HG03571 (cell line): Measurements from ENCODE around the gene B3GALNT2.

Source experiments
- ATAC-seq: cut with Tn5 transposase; IDR thresholded peaks from one replicate; pipeline ENCODE4 v1.9.1; 2021; ENCODE audit not compliant: unreplicated experiment

B3GALNT2 gene

GRCh38 chr1:235455823-235456222 lies 48.4 kb downstream of the B3GALNT2 start:
- no peak for ATAC-seq

DNA sequence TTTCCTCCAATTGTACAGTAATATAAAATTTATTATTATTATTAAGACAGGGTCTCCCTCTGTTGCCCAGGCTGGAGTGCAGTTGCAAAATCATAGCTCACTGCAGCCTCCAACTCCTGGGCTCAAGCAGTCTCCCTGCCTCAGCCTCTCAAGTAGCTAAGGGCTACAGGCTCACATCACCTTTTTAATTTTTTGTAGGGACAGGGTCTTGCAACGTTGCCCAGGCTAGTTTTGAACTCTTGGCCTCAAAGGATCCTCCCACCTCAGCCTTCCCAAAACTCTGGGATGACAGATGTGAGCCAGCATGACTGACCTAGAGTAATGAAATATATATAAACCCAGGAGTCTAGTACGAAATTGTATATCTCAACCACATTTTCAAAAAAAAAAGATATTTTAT lies 49.2 kb downstream of the B3GALNT2 start:
- no peak for ATAC-seq

- ATAC-seq: no peak
Observed at GRCh38 chr1:235454021-235454420, 50.2 kb downstream of the B3GALNT2 start.

DNA sequence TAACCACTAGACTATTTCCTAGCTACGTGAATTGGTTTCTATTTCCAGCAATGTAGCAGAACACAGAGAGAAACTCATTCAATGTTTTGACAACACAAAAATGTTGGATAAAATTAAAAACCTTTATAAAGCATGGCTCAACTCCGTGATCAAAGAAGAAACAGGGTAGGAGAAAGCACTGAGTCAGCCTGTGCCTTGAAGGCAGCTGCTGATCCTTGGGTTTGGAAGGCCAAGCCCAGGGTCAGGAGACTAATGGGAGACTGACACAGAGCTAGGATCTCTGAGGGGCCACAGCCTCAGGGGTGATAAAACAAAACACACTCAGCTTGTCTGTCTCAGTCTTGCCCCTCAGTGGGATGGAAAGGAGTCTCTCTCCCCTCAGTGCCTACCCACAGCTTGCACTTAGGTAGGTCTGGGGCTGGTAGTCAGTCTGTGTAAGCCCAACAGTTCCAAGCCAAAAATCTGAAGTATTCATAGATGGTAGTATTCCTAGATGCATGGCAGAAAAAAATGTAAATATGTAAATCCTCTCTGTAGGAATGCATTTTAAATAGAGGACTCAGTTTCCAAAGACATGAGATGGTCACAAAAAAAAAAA lies 53.3 kb downstream of the B3GALNT2 start:
- ATAC-seq: no peak

GRCh38 chr1:235450433-235450832 lies 53.8 kb downstream of the B3GALNT2 start:
- ATAC-seq: no peak

DNA sequence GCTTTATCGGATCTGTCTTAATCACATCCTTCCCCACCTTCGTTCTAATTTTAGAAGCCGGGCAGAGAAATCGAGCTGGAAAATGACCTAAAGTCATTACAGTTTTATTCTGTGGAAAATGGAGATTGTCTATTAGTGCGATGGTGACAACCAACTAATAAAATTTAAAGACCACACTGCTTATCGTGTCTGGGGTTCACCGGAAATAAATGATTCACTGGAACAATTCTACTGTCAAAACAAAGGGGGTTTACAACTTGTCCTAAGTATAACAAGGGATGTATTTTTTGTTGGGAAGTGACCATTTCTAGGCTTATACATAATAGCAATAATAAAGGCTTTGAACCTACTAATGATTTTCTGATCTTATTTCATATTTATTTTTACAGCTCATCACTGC lies 55.6 kb downstream of the B3GALNT2 start:
- no peak for ATAC-seq

DNA sequence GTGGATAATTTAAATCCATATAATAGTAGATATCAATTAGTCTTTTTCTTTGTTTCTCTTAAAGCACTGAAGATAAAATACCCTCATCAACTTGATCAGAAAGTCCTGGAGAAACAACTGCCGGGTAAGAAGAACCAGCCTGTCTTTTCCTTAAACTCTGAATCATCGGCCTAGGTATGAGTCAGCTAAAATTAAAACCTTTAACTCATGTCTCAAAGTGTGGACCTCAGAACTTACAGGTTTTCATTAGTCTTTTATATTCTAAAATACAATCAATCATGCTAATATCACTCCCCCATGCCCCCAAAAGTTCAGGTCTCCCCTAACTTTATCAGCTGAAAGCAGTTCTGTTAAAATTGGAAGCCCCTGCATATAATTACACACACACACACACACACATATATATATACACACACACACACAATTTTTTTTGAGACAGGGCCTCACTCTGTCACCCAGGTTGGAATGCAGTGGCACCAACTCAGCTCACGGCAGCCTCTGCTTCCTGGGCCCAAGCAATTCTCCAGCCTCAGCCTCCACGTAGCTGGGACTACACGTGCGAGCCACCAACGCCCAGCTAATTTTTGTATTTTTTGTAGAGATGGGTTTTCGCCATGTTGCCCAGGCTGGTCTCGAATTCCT lies 61.3 kb downstream of the B3GALNT2 start:
- ATAC-seq: no peak

DNA sequence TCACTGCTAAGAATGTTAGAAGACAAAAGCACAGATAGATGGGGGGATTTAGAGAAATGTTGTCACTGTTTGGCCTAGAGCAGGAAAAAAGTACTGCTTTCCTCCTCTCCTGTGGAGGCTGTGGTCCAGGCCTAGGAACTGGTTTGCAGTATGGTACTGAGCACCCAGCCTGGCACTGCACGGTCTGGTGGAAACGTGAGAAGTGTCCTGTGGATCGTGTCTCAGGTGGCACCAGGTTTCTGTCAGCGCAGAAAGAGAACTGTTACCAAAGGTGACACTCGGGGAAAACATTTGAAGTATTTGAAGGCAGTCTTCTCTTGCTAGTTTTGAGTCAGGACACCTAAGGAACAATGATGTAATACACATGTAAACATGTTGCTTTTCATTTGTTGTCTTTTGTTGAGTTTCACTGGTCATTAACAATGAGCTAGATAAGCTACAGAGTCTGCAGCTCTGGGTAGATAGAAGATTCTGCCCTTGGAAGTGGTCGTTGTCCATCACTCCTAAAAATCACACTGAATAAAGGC lies 63.0 kb downstream of the B3GALNT2 start:
- no peak for ATAC-seq

- ATAC-seq: no peak
Observed at GRCh38 chr1:235434001-235434400, 70.3 kb downstream of the B3GALNT2 start.

GRCh38 chr1:235430991-235431390 lies 73.3 kb downstream of the B3GALNT2 start:
- ATAC-seq: no peak

- no peak for ATAC-seq
Observed at GRCh38 chr1:235429143-235429542, 75.1 kb downstream of the B3GALNT2 start.

- no peak for ATAC-seq
Observed at GRCh38 chr1:235427447-235427846, 76.8 kb downstream of the B3GALNT2 start.

- no peak for ATAC-seq
Observed at GRCh38 chr1:235426680-235427079, 77.6 kb downstream of the B3GALNT2 start.

GRCh38 chr1:235426143-235426542 lies 78.1 kb downstream of the B3GALNT2 start:
- ATAC-seq: no peak

DNA sequence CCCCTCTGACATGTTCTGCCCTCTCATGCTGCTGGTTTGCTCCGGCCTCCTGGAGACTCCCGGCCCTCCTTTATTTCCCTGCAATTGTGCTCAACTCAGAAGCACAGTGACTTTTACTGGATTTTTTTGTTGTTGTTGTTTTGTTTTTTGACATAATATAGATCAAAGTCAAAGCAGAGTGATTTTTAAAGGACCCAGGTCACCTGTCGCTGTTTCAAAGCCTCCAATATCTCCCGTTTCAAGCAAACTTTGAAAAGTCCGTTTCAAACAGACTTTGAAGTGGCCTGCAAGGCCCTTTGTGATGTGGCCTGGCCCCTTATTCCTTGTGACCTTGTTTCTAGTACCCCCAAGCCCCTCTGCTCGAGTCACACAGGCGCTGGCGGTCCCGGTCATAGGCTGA lies 78.9 kb downstream of the B3GALNT2 start:
- no peak for ATAC-seq

- no peak for ATAC-seq
Observed at GRCh38 chr1:235424092-235424491, 80.2 kb downstream of the B3GALNT2 start.

GRCh38 chr1:235423214-235423652 lies 81.0 kb downstream of the B3GALNT2 start:
- ATAC-seq: peak; percentile 64

DNA sequence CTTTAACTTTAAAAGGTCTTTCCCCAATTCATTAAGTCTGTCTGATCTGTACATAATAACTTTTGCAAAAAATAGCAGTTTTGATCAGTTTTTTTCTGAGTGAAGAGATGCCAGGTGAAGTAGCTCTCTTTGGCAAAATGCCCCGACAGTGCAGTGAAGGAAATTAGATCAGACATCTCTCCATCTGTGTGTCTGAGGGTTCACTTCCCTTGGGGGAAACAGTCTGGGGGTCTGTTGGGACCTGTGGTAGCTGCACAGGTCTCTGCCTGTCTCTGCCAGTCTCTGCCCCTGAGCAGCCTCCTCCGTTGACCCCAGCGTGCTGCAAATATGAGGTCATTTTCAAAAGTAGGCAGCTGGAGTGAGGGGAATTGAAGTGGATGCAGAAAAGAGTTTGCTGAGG lies 82.5 kb downstream of the B3GALNT2 start:
- no peak for ATAC-seq

GRCh38 chr1:235417086-235417697 lies 87.1 kb downstream of the B3GALNT2 start:
- ATAC-seq: no peak

DNA sequence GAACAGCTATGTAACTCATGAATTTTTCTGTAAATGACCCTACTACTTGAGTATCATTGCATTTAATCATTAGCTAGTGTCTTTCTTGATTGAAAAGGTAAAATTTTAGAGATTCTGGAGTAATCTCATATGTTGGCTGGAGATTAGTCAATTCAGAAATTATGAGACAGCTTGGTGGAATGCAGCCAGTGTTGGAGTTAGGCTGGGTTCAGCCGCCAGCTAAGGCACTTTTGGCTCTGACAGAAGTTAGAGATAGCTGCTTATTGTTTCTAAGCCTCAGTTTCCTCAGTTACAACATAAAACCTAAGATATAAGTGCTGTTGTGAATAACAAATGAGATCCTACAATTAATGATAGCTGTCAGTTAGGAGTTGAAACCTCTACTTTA lies 87.6 kb downstream of the B3GALNT2 start:
- ATAC-seq: no peak

GRCh38 chr1:235415008-235415904 lies 89.0 kb downstream of the B3GALNT2 start:
- ATAC-seq: peak; percentile 71
